PC-9 (cell line): ENCODE measurements around the gene HENMT1.

ENCODE experiments used
- CTCF ChIP-seq: fragments of 200-600 bp; sonication (generic); conservative IDR thresholded peaks from 2 replicates; pipeline ENCODE4 v1.6.1; 2017; ENCODE audit warnings: mixed run types, antibody characterized with exemption, mild to moderate bottlenecking, moderate library complexity
- EZH2 ChIP-seq: fragments of 200-600 bp; sonication (generic); IDR thresholded peaks from 2 replicates; pipeline ENCODE4 v1.8.0; 2017; ENCODE audit warnings: antibody characterized with exemption, low read depth

DNA sequence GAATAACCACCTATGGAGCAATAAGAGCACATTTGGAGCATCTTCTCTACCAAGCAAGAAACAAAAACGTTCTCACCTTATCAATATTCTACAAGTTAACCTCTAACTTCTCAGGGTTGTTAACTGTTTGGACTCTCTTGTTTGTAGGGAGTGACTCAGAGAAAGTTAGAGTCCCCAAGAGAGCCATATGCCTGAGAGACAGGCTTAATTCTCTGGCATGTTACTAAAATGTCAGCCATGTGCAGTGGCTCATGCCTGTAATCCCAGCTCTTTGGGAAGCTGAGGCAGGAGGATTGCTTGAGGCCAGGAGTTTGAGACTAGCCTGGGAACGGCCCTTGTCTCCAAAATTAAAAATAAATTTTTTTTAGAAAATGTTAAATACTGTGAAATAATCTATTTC lies 4.2 kb upstream of the HENMT1 start:
- TF ChIP-seq CTCF: no peak
- no peak for TF ChIP-seq EZH2
